Left lung (tissue), 10 donors: ENCODE results near the gene COPG1. TPM values are rescaled to one million over a fixed set of nuclear protein-coding genes. Genes with fewer than 3 reads are reported as not detected.

Experiments used
- ATAC-seq: fragments of 200-7000 bp; cut with Tn5 transposase; one replicate; pipeline ENCODE4 v1.9.1; 2020; ENCODE audit warnings: moderate library complexity
- DNase-seq, 4 donors: peaks; one replicate each; pipeline ENCODE4 v3.0.0-alpha.2; 2013 to 2020
- H3K27ac ChIP-seq, 2 donors: fragments of 200-600 bp; sonication (generic) in 1 of 2; one replicate each; pipeline versions ENCODE4 v1.5.0 to v1.8.0; 2020 to 2021
- H3K27me3 ChIP-seq, 2 donors: fragments of 200-600 bp; sonication (generic) in 1 of 2; one replicate each; pipeline versions ENCODE4 v1.5.0 to v1.8.0; 2020 to 2021
- H3K36me3 ChIP-seq, 2 donors: fragments of 200-600 bp; sonication (generic) in 1 of 2; one replicate each; pipeline versions ENCODE4 v1.5.0 to v1.8.0; 2020 to 2021
- H3K4me1 ChIP-seq, 2 donors: fragments of 200-600 bp; one replicate each; pipeline ENCODE4 v1.8.0; 2021
- H3K4me3 ChIP-seq, 2 donors: fragments of 200-600 bp; sonication (generic) in 1 of 2; one replicate each; pipeline versions ENCODE4 v1.5.0 to v1.8.0; 2020 to 2021; ENCODE audit warnings: mild to moderate bottlenecking in 1 of 2
- H3K9me3 ChIP-seq, 2 donors: fragments of 200-600 bp; sonication (generic) in 1 of 2; one replicate each; pipeline versions ENCODE4 v1.5.0 to v1.8.0; 2020 to 2021
- intact Hi-C, 2 donors: fragments of 100-400 bp; cut with DNase I; formaldehyde crosslinking; loops; one replicate each; pipeline versions ENCODE4 v1.11.2 to v1.14.2; 2022
- polyA plus RNA-seq, 6 donors: library from polyadenylated mRNA; unstranded; fragments of 120-200 nt; gene quantifications; one replicate each; pipeline ENCODE4 v1.2.1, GENCODE V29; 2013; ENCODE audit not compliant: insufficient read length in 6 of 6
- total RNA-seq, 2 donors: library from RNA; stranded (reverse); fragmentation: NEBNext Ultra II Directional; extraction: Animal tissue kit (Norgen Biotek cat#: 25700); gene quantifications; one replicate each; pipeline ENCODE4 v1.2.1, GENCODE V29; 2021
- TF ChIP-seq, protein P1 (sequence below), 2 donors: fragments of 200-600 bp; sonication (generic) in 1 of 2; IDR thresholded peaks; one replicate each; pipeline versions ENCODE4 v1.5.0 to v1.8.0; 2021; ENCODE audit warnings: antibody characterized with exemption in 2 of 2
- donor health status: DM: no; HTN: yes; CAD: no.
- donor health status: DM: no; HTN: no; CAD: no.

COPG1 gene
- total and polyA plus RNA-seq, 8 donors, result 138 to 231 (median 163) TPM

DNA sequence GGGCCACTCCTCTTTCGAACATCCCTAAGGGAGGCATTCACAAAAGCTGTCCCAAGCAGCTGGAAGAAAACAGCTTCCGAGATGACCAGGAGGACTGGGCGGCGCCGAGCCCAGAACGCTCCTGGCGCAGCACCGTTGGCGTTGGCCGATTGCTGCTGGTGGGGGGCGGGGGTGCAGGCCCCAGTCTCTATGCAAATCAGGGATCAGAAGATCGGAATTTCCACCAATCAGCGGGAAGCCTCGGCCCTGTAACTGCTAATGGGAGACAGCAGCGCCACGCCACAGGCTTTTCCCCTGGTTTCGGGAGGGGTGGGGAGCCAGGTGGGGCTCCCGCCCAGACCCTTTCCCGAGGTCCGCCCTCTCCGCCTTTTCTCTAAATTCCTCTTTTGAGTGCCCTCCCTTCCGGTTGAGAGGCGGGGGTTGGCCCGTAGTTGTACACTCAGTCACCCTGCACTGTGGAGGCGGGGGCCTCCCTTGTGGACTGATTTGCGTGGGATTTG, 56.2 kb downstream of the COPG1 start:
- Histone ChIP-seq H3K9me3 (no peaks in the 10 kb centered on the region), H3K4me1 (peaks cover 0 to 31% of the 10 kb centered on the region in 2 donors), H3K36me3 (peaks cover 0 to 39% of the 10 kb centered on the region in 2 donors), H3K27me3 (no peaks in the 10 kb centered on the region), H3K4me3 (peak overlapping the region; percentile 8 to 33), H3K27ac (peak overlapping the region; percentile 72 to 79)
- DNase-seq, result peak in 3 of 4 donors; percentile 84 to 95 (median 93)
- TF ChIP-seq, protein P1, sequence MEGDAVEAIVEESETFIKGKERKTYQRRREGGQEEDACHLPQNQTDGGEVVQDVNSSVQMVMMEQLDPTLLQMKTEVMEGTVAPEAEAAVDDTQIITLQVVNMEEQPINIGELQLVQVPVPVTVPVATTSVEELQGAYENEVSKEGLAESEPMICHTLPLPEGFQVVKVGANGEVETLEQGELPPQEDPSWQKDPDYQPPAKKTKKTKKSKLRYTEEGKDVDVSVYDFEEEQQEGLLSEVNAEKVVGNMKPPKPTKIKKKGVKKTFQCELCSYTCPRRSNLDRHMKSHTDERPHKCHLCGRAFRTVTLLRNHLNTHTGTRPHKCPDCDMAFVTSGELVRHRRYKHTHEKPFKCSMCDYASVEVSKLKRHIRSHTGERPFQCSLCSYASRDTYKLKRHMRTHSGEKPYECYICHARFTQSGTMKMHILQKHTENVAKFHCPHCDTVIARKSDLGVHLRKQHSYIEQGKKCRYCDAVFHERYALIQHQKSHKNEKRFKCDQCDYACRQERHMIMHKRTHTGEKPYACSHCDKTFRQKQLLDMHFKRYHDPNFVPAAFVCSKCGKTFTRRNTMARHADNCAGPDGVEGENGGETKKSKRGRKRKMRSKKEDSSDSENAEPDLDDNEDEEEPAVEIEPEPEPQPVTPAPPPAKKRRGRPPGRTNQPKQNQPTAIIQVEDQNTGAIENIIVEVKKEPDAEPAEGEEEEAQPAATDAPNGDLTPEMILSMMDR (IDR thresholded peaks at IDR 0.05), result no peak
- ATAC-seq, result peak; percentile 95
- intact Hi-C loops, result no loop called here

DNA sequence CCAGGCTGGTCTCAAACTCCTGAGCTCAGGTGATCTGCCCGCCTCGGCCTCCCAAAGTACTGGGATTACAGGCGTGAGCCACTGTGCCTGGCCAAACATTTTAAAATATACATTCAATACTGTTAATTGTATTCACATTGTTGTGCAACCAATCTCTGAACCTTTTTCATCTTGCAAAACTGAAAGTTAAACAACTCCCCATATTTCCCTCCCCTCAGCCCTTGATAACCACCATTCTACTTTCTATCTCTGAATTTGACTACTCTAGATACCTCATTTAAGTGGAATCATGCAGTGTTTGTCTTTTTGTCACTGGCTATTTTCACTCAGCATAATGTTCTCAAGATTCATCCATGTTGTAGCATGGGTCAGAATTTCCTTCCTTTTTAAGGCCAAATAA, 59.2 kb downstream of the COPG1 start:
- DNase-seq, result no peak
- Histone ChIP-seq H3K4me1 (peaks cover 0 to 36% of the 10 kb centered on the region in 2 donors), H3K27me3 (no peaks in the 10 kb centered on the region), H3K36me3 (peaks cover 0 to 13% of the 10 kb centered on the region in 2 donors), H3K4me3 (no peak overlapping the region), H3K27ac (no peak overlapping the region), H3K9me3 (no peaks in the 10 kb centered on the region)
- no peak for ATAC-seq
- TF ChIP-seq, protein P1 (IDR thresholded peaks at IDR 0.05), result no peak
- intact Hi-C loops, result no loop called here

DNA sequence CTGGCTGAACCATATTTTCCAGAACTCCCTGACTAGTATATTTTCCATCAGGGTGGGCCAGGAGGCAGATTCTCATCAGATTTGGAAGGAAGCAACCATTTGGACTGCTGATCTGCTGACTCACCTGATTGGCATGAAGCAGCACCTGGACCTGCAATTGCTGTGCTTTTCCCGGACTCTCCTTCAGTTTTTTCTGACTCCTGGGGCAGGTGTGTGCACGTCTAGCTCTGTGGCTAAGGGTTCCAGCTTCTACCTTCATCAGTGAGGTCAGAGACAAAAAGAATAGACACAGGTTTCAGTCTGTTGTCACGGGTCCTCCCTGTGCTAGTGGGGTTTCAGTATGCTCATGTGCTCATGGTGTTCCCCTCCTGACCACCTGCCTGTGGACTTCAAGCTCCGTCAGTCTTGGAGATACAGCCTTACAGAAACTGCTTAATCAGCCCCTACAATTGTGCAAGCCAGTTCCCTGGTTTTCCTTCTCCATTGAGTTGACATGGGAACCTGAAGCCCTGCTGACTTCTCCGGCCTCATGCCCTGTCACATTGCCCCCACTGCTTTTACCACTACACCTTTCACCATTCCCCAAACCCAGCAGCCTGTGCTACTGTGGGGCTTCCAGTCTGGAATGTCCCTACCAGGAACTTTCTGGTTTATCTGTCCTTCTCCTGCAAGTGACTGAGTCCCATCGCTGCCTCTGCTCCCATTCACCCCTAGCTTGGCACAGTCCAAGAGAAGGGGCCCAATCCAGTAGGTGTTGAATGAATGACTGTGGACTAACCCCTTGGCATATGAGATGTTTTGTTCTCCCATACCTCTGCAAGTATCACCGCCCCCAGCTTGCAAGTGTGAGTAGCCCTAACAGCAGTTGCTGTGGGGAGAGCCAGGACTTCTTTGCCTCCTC, 61.0 kb downstream of the COPG1 start:
- Histone ChIP-seq H3K9me3 (no peaks in the 10 kb centered on the region), H3K4me1 (peaks cover 9 to 42% of the 10 kb centered on the region in 2 donors), H3K36me3 (no peaks in the 10 kb centered on the region), H3K4me3 (no peak overlapping the region), H3K27me3 (no peaks in the 10 kb centered on the region), H3K27ac (peak overlapping the region in 1 of 2 donors; percentile 33)
- intact Hi-C loops, result no loop called here
- ATAC-seq (no peak), DNase-seq (peak in 1 of 4 donors; percentile 11)
- TF ChIP-seq, protein P1 (IDR thresholded peaks at IDR 0.05), result no peak

DNA sequence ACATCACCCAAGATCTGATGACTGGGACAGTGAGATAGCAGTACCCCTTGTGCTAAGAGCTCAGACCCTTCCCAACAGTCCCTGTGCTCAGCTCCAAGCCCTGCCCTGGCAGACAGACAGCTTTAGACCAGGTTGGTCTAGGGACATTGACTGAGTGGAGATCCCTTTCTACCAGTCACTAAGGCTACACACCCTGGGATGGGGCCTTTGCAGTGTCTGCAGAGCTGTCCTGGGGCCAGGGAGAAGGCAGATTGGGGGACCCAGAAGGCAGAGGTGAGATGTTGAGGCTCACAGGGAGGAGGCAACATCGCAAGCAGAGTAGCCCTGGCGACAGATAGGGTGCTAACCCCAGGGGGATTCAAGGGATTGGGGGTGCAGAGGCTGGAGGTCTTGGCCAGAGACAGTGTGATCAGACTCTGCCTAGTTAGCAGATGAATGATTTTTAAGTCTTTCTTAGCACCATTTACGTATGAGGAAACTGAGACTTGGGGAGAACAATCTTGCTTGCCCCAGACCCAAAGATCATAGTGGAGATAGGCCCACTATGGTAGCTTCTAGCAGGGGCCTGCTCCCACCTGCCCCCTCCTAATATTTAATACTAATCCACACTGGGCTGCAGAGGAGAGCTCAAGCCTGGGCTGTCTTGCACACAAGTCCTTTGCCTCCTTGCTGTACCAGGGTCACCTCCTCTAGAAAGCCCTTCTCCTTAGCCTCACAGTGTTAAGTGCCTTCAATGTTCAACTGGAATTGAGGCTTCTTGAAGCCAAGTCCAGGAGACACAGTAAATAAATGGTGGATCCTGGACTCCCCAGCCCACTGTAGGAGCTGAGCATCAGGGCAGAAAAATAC, 61.9 kb downstream of the COPG1 start:
- DNase-seq, result peak in 1 of 4 donors; percentile 10
- Histone ChIP-seq H3K27me3 (no peaks in the 10 kb centered on the region), H3K27ac (peak overlapping the region in 1 of 2 donors; percentile 33), H3K4me1 (peaks cover 9 to 33% of the 10 kb centered on the region in 2 donors), H3K36me3 (no peaks in the 10 kb centered on the region), H3K4me3 (no peak overlapping the region), H3K9me3 (no peaks in the 10 kb centered on the region)
- intact Hi-C loops, result no loop called here
- ATAC-seq, result no peak
- TF ChIP-seq, protein P1 (IDR thresholded peaks at IDR 0.05), result no peak
